HEK293T (cell line): Measurements from ENCODE around the gene ASB16.

Source experiments
- HDGF ChIP-seq: fragments of 450-650 bp; IDR thresholded peaks from 2 replicates; pipeline ENCODE4 v1.6.1; 2017; ENCODE audit warnings: antibody characterized with exemption, borderline replicate concordance
- L3MBTL2 ChIP-seq: fragments of 450-650 bp; conservative IDR thresholded peaks from 2 replicates; pipeline ENCODE4 v1.6.1; 2016; ENCODE audit warnings: mild to moderate bottlenecking
- NFRKB ChIP-seq: fragments of 450-650 bp; IDR thresholded peaks from 2 replicates; pipeline ENCODE4 v1.6.1; 2016; ENCODE audit warnings: mild to moderate bottlenecking, moderate library complexity
- SP1 ChIP-seq: fragments of 450-650 bp; IDR thresholded peaks from 2 replicates; pipeline ENCODE4 v1.6.1; 2017
- SUZ12 ChIP-seq: fragments of 450-650 bp; IDR thresholded peaks from 2 replicates; pipeline ENCODE4 v1.6.1; 2016; ENCODE audit warnings: mild to moderate bottlenecking
- TARDBP ChIP-seq: fragments of 450-650 bp; IDR thresholded peaks from 2 replicates; pipeline ENCODE4 v1.6.1; 2016
- ZNF384 ChIP-seq: fragments of 450-650 bp; IDR thresholded peaks from 2 replicates; pipeline ENCODE4 v1.6.1; 2016

- TF ChIP-seq ZNF384 (no peak), NFRKB (no peak), SUZ12 (no peak), L3MBTL2 (no peak), SP1 (no peak), HDGF (no peak), TARDBP (no peak)
Observed at GRCh38 chr17:44178133-44178532, 7.6 kb downstream of the ASB16 start.
